ENCODE data around the gene ALKBH2. TPM values are rescaled to one million over a fixed set of nuclear protein-coding genes. Genes with fewer than 3 reads are reported as not detected.
A peak's percentile ranks its signal among the peaks of the same experiment; 100 is the strongest.

ALKBH2 gene
- total and polyA plus RNA-seq, 2 donors from 2014 or later: 14.7 to 18.8 TPM

GRCh38 chr12:109065154-109065852 is 28.0 kb downstream of the ALKBH2 start:
- TF ChIP-seq CTCF (IDR thresholded peaks at IDR 0.05; ENCODE audit: borderline replicate concordance, extremely low read depth, insufficient read depth): no peak
- peaks cover 0 to 12% (median 2%) of the 10 kb centered on the region in 3 donors for H3K4me1 ChIP-seq (ENCODE audit: control insufficient read depth in 2 of 3, insufficient read depth in 2 of 3, low read depth in 1 of 3, low read length in 3 of 3)
- H3K4me3 ChIP-seq (ENCODE audit: low read length in 3 of 3): no peak overlapping the region
- no peaks in the 10 kb centered on the region for H3K27me3 ChIP-seq (ENCODE audit: control insufficient read depth, insufficient read depth, low read length)
- H3K27ac ChIP-seq (ENCODE audit: low read depth in 2 of 2, low read length in 2 of 2): no peak overlapping the region
- DNase-seq (peak in 2 of 5 donors; percentile 21 to 49), FAIRE-seq (no peak)
- H3K36me3 ChIP-seq (ENCODE audit: control insufficient read depth in 2 of 3, insufficient read depth in 3 of 3, low read length in 3 of 3): peaks cover 9 to 29% (median 12%) of the 10 kb centered on the region in 3 donors
- no peaks in the 10 kb centered on the region for H3K9me3 ChIP-seq (ENCODE audit: control insufficient read depth in 2 of 3, insufficient read depth in 1 of 3, low read length in 3 of 3)
- intact Hi-C loops (cut with DNase I): no loop called here
- no peak overlapping the region for H3K9ac ChIP-seq (ENCODE audit: low read length in 3 of 3)

GRCh38 chr12:109064143-109064542 is 29.1 kb downstream of the ALKBH2 start:
- TF ChIP-seq CTCF (IDR thresholded peaks at IDR 0.05; ENCODE audit: borderline replicate concordance, extremely low read depth, insufficient read depth): no peak
- intact Hi-C loops (cut with DNase I): no loop called here
- Histone ChIP-seq H3K9me3 (ENCODE audit: control insufficient read depth in 2 of 3, insufficient read depth in 1 of 3, low read length in 3 of 3) (no peaks in the 10 kb centered on the region), H3K36me3 (ENCODE audit: control insufficient read depth in 2 of 3, insufficient read depth in 3 of 3, low read length in 3 of 3) (peaks cover 9 to 31% (median 14%) of the 10 kb centered on the region in 3 donors), H3K9ac (ENCODE audit: low read length in 3 of 3) (no peak overlapping the region), H3K4me1 (ENCODE audit: control insufficient read depth in 2 of 3, insufficient read depth in 2 of 3, low read depth in 1 of 3, low read length in 3 of 3) (peaks cover 0 to 12% (median 0%) of the 10 kb centered on the region in 3 donors), H3K27ac (ENCODE audit: low read depth in 2 of 2, low read length in 2 of 2) (no peak overlapping the region), H3K27me3 (ENCODE audit: control insufficient read depth, insufficient read depth, low read length) (no peaks in the 10 kb centered on the region), H3K4me3 (ENCODE audit: low read length in 3 of 3) (no peak overlapping the region)
- DNase-seq (no peak), FAIRE-seq (no peak)

GRCh38 chr12:109058773-109059172 is 34.5 kb downstream of the ALKBH2 start:
- Histone ChIP-seq H3K4me3 (ENCODE audit: low read length in 3 of 3) (no peak overlapping the region), H3K9ac (ENCODE audit: low read length in 3 of 3) (no peak overlapping the region), H3K4me1 (ENCODE audit: control insufficient read depth in 2 of 3, insufficient read depth in 2 of 3, low read depth in 1 of 3, low read length in 3 of 3) (no peaks in the 10 kb centered on the region), H3K27ac (ENCODE audit: low read depth in 2 of 2, low read length in 2 of 2) (no peak overlapping the region), H3K27me3 (ENCODE audit: control insufficient read depth, insufficient read depth, low read length) (no peaks in the 10 kb centered on the region), H3K9me3 (ENCODE audit: control insufficient read depth in 2 of 3, insufficient read depth in 1 of 3, low read length in 3 of 3) (no peaks in the 10 kb centered on the region), H3K36me3 (ENCODE audit: control insufficient read depth in 2 of 3, insufficient read depth in 3 of 3, low read length in 3 of 3) (peaks cover 4 to 25% (median 6%) of the 10 kb centered on the region in 3 donors)
- FAIRE-seq (no peak), DNase-seq (no peak)
- intact Hi-C loops (cut with DNase I): no loop called here
- no peak for TF ChIP-seq CTCF (IDR thresholded peaks at IDR 0.05; ENCODE audit: borderline replicate concordance, extremely low read depth, insufficient read depth)

Measured in kidney (tissue), 14 donors.